GM20431 (cell line): Measurements from ENCODE around the gene ROGDI.
"Not testable (repeated sequence)": the region's sequence is repeated elsewhere in the genome, so short reads cannot be mapped to it uniquely, and the experiment has no call there.

Experiments used
- in situ Hi-C: fragments of 300-500 bp; cut with MseI, MboI; formaldehyde crosslinking; loops from one replicate; pipeline ENCODE4 v1.15.0; 2020; ENCODE audit warnings: low sequenced_read_pairs; ENCODE audit not compliant: unreplicated experiment

ROGDI gene

DNA sequence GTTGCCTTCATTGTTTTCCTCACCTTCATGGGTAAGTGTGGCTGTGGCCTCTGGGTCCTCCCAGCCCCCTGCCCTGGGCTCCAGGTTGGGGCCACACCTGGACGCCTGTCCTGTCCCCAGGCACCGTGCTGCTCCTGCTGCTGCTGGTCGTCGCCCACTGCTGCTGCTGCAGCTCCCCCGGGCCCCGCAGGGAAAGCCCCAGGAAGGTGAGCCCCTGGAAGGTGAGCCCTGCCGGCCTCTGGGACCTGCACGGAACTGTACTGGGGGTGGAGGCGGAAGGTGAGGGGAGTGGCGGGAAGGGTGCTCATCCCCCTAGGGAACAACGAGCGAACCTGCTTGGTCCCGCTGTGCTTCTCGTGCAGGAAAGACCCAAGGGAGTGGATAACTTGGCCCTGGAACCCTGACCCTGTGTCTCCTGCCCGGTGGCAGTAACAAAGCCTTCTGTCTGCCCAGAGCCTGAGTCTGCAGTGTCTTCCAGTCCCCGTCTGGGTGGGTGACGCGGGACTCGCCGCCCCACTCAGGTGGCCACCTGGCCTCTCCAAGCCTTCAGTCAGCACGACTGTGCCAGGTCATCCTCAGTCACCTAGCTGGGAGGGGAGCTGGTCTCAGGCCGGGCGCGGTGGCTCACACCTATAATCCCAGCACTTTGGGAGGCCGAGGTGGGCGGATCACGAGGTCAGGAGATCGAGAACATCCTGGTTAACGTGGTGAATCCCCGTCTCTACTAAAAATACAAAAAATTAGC, 6.4 kb downstream of the ROGDI start:
- in situ Hi-C loops = no loop called here

DNA sequence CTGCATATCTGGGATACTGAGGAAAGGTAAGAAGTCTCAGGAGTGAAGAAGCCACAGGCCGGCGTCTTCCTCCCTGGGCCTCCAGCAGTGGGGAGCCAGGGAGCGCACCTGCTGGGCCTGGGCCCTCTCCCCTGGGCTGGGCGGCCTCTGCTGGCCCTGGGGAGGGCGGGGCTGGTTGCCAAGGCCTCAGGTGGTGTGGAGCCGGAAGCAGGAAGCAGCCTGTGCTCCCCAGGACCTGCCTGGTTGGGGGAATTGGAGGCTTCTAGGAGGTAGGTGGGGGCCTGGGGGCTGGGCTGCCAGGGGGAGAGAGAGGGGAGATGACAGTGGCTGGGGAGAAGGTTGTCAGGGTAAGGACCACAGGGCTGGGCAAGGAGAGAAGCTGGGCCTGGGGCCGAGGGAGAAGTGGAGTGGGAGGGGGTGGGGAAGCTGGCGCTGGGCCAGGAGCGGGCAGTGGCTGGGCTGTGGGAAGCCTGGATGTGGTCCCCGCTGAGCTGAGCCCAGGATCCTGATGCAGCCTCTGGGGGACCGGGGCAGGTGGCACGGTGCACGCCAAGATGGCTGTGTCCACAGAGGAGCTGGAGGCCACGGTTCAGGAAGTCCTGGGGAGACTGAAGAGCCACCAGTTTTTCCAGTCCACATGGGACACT, 7.1 kb downstream of the ROGDI start, which contains the start of gene SMIM22:
Gene SMIM22, plus strand, starts transcription at position 189 of the 647 bp plus-strand sequence. Its CDS starts 366 bp downstream, at position 555.
- in situ Hi-C loops = no loop called here

DNA sequence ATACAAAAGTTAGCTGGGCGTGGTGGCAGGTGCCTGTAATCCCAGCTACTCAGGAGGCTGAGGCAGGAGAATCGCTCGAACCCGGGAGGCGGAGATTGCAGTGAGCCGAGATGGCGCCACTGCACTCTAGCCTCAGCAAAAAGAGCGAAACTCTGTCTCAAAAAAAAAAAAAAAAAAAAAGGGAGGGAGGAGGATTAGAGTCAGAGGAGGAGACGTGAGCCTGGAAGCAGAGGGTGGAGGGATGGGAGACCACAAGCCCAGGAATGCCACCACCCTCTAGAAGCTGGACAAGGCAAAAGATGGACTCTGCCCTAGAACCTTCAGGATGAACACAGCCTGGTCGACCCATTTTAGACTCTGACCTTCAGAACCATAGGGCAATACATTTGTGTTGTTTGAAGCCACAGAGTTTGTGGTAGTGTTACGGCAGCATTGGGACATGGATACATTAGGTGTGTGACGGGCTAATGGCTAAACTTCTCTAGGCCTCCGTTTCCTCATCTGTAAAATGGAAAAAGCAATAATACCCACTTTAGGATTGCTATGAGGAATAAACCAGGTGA, 9.4 kb downstream of the ROGDI start:
- in situ Hi-C loops = no loop called here

DNA sequence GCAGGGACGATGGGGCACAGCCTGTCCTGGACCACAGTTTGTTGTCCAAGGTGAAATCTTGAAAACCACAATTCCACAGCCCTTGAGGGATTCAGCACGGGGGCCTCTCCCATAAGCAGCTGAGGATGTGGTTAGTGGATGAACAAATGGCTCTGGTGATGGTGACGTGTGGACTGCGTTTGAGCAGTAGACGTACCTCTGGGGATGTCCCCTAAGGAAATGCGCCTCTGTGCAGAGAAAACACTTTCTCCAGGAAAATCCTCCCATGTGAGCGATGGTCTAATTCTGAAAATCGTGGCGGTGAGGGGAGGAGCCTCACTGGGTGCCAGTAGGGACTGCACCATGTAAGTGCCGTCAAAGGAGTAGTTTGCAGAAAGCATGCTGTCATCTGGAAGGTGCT, 11.6 kb downstream of the ROGDI start:
- in situ Hi-C loops = no loop called here

DNA sequence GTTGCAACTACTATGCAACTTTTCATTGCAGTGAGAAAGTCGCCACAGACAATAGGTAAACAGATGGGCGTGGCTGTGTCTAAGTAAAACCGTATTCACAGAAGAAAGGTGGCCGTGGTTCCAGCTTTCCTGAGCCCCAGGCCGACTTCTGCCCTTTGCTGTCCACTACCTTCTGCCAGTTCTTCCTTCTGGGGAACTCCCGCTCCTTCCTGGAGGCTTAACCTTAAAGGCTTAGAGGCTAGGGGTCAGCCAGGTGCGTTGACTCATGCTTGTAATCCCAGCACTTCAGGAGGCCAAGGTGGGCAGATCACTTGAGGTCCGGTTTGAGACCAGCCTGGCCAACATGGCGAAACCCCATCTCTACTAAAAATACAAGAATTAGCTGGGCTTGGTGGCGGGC, 12.2 kb downstream of the ROGDI start:
- in situ Hi-C loops = no loop called here

DNA sequence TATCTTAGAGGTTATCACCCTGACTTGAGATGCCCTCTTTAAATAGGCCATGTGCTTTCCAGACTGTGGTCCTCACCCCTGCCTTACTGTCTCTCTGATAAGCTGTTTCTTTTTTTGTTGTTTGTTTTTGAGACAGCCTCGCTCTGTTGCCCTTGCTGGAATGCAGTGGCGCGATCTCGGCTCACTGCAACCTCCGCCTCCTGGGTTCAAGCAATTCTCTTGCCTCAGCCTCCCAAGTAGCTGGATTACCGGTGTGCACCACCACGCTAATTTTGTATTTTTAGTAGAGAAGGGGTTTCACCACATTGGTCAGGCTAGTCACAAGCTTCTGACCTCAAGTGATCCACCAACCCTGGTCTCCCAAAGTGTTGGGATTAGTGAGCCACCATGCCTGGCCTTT, 13.5 kb downstream of the ROGDI start:
- in situ Hi-C loops = no loop called here

DNA sequence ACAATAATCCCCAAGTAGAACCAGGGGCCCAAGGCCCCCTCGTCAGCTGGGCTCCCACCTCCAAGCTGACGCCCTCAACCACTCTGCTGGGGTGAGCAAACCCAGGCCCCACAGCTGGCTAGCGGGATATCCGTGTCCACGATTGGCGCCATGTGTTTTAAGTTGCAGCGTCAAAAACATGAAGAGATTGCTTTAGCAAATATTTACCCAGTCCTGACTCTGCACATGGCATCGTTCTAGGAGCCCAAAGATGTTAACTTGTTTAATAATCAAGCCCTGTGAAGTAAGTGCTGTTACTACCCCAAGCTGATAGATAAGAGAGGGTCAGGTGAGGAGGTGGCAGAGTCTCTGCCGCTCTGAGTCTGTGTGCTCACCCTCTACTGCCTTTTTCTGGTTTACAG, 13.9 kb downstream of the ROGDI start:
- in situ Hi-C loops = no loop called here

DNA sequence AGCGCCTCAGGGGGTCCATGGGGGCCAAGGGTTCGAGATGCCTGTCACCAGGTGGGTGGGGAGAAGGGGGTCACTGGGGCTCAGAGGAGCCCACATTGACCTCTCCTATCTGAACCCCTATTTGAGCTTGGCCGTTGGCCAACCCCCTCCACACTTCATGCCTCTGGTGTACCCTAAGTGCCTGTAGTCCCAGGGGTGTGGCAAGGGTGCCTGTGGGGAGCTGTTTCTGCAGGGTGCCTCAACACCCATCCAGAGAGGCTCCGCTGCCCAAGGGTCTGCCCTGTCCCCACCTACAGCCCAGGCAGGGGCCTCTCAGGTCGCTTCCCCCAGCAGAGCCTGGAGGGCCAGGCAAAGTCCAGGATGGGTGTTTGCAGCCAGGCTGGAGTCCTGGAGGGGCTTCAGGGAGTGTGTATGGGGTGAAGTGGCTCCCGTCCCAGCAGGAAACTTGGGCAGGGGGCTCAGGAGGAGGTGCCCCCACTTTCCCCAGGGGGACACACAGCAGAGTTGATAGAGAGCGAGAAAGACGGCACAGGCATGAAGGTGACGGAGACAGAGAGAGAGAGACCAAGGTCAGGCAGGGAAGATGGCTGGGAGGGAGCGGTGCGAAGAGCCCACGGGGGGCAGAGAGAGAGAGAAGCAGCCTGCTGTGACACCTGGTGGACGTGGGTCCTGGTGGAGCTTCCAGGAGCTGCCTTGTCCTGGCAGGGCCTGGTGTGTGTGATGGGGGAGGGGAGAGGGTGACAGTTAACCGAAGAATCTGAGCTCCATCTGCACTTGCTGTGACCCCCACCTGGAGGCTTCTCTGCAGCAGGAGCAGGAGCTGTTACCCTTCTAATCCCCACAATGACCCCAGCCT, 14.6 kb downstream of the ROGDI start, which contains the start of gene SEPTIN12:
Gene SEPTIN12, minus strand, starts transcription at position 719 of the 856 bp plus-strand sequence. Its CDS starts 700 bp downstream, at position 19.
- in situ Hi-C loops = no loop called here

DNA sequence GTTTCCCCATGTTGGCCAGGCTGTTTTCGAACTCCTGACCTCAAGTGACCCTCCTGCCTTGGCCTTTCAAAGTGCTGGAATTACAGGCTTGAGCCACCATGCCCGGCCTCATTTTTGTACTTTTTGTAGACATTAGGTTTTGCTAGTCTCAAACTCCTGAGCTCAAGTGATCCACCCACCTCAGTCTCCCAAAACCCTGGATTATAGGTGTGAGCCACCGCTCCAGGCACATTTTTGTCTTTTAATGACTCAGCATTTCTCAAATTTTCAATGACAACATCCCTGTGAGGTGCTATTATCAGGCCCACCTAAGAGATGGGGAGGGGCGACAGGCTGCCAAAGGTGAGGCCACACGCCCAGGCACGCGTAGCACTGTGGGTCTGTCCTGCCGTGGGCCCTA, 15.4 kb downstream of the ROGDI start:
- in situ Hi-C loops = no loop called here

DNA sequence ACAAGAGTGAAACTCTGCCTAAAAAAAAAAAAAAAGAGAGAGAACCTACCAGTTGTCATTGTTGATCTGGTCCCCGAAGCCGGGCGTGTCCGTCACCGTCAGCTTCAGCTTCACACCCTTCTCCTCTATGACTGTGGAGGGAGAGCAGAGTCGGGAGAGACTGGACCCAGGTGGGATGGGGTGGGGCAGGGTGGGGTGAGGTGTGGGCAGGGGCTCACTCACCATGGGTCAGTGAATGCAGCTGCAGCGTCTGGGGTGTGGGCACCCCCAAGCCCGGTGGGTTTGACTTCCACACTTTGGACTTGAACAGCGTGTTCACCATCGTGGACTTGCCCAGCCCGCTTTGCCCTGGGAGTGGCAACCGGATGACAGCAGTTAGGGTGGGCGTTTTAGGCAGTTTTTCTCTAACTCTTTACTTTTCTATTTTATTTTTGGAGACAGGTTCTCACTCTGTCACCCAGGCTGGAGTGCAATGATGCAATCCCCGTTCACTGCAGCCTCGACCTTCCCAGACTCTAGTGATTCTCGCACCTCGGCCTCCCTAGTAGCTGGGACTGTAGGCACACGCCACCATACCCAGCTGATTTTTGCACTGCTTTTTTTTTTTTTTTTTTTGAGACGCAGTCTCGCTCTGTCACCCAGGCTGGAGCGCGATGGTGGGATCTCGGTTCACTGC, 16.5 kb downstream of the ROGDI start:
- in situ Hi-C loops = no loop called here

DNA sequence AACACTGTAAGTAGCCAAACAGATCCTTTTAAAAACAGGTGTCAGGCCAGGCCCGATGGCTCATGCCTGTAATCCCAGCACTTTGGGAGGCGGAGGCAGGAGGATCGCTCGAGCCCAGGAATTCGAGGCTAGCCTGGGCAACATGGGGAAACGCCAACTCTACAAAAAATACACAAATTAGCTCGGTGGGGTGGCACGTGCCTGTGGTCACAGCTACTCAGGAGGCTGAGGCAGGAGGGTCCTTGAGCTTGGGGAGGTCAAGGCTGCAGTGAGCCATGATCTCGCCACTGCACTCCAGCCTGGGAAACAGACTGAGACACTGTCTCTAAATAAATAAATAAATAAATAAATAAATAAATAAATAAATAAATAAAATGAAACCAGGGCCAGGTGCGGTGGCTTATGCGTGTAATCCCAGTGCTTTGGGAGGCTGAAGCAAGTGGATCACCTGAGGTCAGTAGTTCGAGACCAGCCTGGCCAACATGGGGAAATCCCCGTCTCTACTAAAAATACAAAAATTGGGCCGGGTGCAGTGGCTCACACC, 17.9 kb downstream of the ROGDI start:
- in situ Hi-C loops = not testable (repeated sequence)

DNA sequence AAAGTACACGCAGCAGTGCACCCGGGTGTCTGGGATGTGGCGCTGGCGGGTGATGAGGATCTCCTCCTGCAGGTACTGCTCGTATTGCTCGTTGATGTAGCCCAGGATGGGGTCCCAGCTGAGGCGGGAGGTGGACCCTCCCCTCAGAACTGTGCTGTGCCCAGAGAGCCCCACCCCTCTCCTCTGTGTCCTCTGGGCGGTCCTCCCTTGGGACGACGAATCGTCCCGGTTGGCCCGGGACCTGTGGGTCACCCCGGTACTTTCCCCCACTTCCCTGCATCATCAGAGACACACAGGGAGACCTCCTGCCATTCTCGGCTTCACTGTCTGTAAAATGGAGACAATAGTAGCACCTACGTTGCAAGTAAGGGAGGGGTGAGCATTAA, 18.5 kb downstream of the ROGDI start:
- in situ Hi-C loops = no loop called here

DNA sequence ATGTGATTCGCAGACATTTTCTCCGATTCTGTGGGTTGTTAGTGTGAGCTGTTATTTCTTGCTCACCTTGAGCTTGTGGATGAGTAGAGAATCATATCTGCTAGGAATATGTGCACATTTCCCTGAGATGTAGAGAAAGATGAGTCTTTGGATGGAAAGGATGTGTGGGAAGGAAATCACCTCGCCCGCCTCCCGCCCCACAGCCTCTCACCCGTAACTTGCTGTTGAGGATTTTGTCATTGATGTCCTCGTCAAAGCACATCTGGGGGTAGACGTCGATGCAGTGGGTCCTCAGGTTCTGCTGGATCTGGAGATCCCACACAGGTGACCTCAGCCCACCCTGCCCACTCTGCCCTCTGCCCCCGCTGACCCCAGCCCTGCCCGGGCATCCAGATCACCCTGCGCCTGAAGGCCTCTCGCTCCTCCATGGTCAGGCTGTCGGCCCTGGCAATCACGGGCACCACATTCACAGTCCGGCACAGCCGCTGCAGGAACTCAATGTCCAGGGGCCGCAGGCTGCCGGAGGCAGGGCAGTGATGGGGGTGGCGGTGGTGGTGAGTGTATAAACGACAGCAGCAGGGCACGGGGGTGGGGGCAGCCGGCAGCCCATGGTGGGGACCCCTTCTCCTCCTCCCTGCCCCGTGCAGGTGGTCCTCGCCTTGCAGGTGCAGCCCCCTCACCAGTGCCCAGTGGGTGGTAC, 19.0 kb downstream of the ROGDI start:
- in situ Hi-C loops = no loop called here

DNA sequence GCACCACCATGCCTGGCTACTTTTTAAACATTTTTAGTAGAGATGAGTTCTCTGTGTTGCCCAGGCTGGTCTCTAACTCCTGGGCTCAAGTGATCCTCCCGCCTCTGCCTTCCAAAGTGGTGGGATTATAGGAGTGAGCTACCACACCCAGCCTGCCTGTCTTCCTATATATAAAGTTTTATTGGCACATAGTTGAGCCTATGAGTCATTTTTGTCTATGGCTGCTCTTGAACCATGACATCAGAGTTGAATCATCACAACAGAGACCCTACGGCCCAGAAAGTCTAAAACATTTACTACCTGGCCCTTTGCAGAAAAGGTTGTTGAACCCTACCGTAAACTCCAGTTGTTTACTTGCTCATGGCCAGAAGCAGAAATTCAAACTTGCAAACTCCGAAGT, 22.2 kb downstream of the ROGDI start:
- in situ Hi-C loops = no loop called here

DNA sequence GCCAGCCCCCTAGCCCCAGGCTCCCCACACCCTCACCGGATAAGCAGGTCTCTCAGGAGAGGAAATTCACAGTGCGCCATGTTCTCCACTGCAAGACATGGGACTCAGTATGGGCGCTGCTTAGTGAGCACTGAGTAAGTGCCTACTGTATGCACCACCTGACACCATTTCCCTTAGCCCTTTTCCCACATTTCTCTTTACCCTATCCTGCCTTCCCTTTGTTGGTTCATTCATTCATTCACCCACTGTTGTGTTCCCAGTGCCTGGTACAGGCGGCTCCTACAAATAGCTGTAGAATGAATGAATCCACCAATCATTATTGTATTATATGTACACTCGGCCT, 24.4 kb downstream of the ROGDI start:
- in situ Hi-C loops = no loop called here

DNA sequence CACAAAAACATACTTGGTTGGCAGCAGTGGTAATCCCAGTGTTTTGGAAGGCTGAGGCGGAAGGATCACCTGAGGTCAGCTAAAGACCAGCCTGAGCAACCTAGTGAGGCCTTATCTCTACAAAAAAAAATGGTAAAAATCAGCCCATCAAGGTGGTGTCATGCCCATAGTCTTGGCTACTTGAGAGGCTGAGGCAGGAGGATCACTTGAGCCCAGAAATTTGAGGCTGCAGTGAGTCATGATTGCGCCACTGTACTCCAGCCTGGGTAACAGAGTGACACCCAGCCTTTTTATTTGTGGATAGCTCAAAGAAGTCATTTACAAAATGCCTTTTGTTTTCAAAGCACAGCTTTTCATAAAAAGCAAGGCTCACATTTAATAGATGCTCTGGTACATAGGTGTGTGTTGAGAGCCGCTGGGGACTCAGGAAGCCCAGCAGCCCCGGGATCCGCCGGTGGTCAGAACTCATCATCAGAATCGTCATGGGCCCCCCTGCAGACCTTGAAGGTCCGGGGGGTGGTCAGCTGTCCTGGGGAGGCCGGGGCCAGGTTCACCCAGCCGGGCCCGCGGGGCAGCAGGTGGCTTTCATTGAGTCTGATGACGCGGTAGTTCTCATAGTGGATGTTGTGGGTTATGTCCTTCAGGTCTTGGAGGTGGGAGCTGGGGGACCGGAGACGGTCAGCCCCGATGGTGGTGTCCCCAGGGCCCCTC, 24.9 kb downstream of the ROGDI start:
- in situ Hi-C loops = no loop called here

DNA sequence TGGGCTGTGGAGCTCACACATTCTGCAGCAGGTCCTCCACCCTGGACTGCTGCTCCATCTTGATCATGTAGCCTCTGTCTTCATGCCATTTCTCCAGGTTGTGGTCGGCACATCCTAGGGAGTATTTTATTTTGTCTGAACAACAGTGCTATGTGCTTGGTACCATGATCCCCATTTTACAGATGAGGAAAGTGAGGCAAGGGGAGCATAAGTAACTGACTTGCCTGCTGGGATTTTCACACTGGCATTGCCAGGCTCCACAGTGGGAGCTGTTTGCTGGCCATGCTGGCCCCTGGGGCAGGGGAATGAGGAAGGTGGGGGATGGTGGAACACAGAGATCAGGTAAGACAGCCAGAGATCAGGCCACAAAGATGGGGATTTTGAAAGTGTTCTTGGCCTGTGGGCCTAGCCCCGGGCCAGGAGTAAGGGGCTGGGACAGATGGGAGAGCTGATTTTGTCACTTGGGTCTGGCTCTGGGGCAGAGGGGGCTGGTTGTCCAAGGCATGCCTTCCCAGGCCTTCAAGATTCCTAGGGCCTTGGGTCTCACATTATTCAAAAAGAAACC, 26.2 kb downstream of the ROGDI start:
- in situ Hi-C loops = no loop called here

DNA sequence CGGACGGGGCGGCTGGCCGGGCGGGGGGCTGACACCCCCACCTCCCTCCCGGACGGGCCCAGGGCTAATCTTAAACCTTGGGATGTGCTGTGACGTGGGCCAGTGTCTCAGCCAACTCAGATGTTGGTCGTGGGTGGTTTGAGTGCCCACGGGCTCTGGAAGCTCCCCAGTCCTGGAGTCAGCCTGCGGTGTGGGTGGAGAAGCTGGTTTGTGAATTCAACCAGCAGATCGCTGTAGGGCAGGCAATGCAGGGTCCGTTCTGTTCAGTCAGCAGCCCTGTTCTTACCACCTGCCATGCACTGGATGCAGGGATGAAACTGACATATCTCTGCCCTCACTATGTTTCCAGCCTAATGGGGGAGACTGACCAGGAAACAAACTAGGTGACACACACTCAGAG, 27.4 kb downstream of the ROGDI start:
- in situ Hi-C loops = no loop called here
